NCI-H748 (cell line): ENCODE data around the gene CD2AP.

ENCODE experiments used
- DNase-seq: peaks from one replicate; lab custom pipeline; 2025; ENCODE audit not compliant: unreplicated experiment; lab: John Stamatoyannopoulos, UW

Gene CD2AP

DNA sequence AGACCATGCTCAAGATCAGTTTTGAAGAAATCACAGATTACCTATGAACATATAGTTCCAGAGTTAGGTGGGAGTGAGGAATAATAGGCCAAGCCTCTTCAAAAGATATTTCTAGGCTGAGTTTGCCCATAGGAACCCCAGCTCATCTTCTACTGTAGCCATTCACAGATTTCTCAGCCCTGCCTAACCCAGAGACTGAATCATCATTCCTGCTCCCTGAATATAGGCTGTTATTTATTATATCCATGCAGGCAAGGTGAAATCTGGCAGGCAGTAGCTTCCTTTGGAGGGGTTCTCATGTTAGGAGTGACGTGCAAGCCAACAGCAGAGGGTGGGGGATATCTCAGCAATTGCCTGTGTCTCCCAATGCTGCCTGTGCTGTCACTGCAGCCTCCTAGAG is 195.2 kb downstream of the CD2AP start:
- DNase-seq, result no peak

DNA sequence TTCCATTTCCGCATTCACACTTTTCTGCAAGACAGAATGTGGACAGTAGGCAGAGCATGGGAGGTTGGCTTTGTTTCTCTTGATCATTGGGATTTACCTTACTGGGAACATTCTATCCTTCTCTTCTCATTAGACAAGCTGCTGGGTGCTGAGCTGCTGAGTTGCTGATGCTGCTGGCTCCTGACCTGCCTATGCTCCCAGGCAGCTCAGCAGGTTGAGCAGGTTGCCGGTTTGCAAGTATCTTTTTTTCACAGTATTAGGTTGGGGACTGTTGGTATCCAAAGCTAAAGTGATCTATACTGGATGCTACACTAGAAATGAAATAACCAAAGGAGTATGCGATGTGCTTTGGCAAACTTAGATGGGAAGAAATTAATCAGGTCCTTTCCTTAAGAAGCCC is 197.1 kb downstream of the CD2AP start:
- no peak for DNase-seq
